SK-N-SH treated with all-trans-retinoic acid at 6 μM for 48 hours (cell line): ENCODE data around the gene ESYT2.

Experiments used
- ATAC-seq: fragments of 200-7000 bp; cut with Tn5 transposase; 3 replicates; pipeline ENCODE4 v1.9.1; 2020; ENCODE audit warnings: mild to moderate bottlenecking, moderate library complexity
- BACH2 ChIP-seq: fragments of 250-450 bp; sonication (Bioruptor Pico); IDR thresholded peaks from 2 replicates; pipeline ENCODE4 v1.9.0; 2021; ENCODE audit warnings: mild to moderate bottlenecking, borderline replicate concordance
- CREB5 ChIP-seq: fragments of 250-450 bp; sonication (Bioruptor Pico); IDR thresholded peaks from 2 replicates; pipeline ENCODE4 v1.5.1; 2020; ENCODE audit warnings: low read depth, mild to moderate bottlenecking, moderate library complexity
- CSDC2 ChIP-seq: fragments of 250-450 bp; sonication (Bioruptor Pico); IDR thresholded peaks from 2 replicates; pipeline ENCODE4 v1.5.0; 2020; ENCODE audit warnings: mild to moderate bottlenecking, moderate library complexity
- CSRNP3 ChIP-seq: fragments of 250-450 bp; sonication (Bioruptor Pico); IDR thresholded peaks from 2 replicates; pipeline ENCODE4 v1.5.1; 2021; ENCODE audit warnings: mild to moderate bottlenecking, moderate library complexity
- ESRRG ChIP-seq: fragments of 250-450 bp; sonication (Bioruptor Pico); IDR thresholded peaks from 2 replicates; pipeline ENCODE4 v1.6.1; 2021; ENCODE audit warnings: mild to moderate bottlenecking
- GLIS3 ChIP-seq: fragments of 250-450 bp; sonication (Bioruptor Pico); IDR thresholded peaks from 2 replicates; pipeline ENCODE4 v1.5.0; 2020; ENCODE audit warnings: mild to moderate bottlenecking, moderate library complexity
- ISL1 ChIP-seq: fragments of 250-450 bp; sonication (Bioruptor Pico); IDR thresholded peaks from 2 replicates; pipeline ENCODE4 v2.1.2; 2022; ENCODE audit warnings: mild to moderate bottlenecking, moderate library complexity
- PATZ1 ChIP-seq: fragments of 250-450 bp; sonication (Bioruptor Pico); IDR thresholded peaks from 2 replicates; pipeline ENCODE4 v1.8.0; 2020; ENCODE audit warnings: mild to moderate bottlenecking, moderate library complexity, borderline replicate concordance
- POU6F1 ChIP-seq: fragments of 250-450 bp; sonication (Bioruptor Pico); IDR thresholded peaks from 2 replicates; pipeline ENCODE4 v1.8.0; 2021; ENCODE audit warnings: low read depth, mild to moderate bottlenecking, moderate library complexity, borderline replicate concordance
- PPARA ChIP-seq: fragments of 250-450 bp; sonication (Bioruptor Pico); IDR thresholded peaks from 2 replicates; pipeline ENCODE4 v1.5.0; 2020; ENCODE audit warnings: mild to moderate bottlenecking, borderline replicate concordance
- RARB ChIP-seq: fragments of 250-450 bp; sonication (Bioruptor Pico); IDR thresholded peaks from 2 replicates; pipeline ENCODE4 v1.8.0; 2021; ENCODE audit warnings: mild to moderate bottlenecking, moderate library complexity
- SNAI2 ChIP-seq: fragments of 250-450 bp; sonication (Bioruptor Pico); IDR thresholded peaks from 2 replicates; pipeline ENCODE4 v1.5.0; 2020; ENCODE audit warnings: mild to moderate bottlenecking, moderate library complexity
- TCF4 ChIP-seq: fragments of 250-450 bp; sonication (Bioruptor Pico); IDR thresholded peaks from 2 replicates; pipeline ENCODE4 v1.8.0; 2021; ENCODE audit warnings: mild to moderate bottlenecking, moderate library complexity, borderline replicate concordance
- TSHZ2 ChIP-seq: fragments of 250-450 bp; sonication (Bioruptor Pico); IDR thresholded peaks from 2 replicates; pipeline ENCODE4 v1.5.0; 2020; ENCODE audit warnings: mild to moderate bottlenecking, moderate library complexity
- ZC3H10 ChIP-seq: fragments of 250-450 bp; sonication (Bioruptor Pico); IDR thresholded peaks from 2 replicates; pipeline ENCODE4 v1.5.1; 2021; ENCODE audit warnings: mild to moderate bottlenecking, moderate library complexity
- ZFP3 ChIP-seq: fragments of 250-450 bp; sonication (Bioruptor Pico); IDR thresholded peaks from 2 replicates; pipeline ENCODE4 v1.5.0; 2020; ENCODE audit warnings: mild to moderate bottlenecking, moderate library complexity
- ZFP30 ChIP-seq: fragments of 450-650 bp; formaldehyde crosslinking; IDR thresholded peaks from 2 replicates; pipeline ENCODE4 v1.5.0; 2022; ENCODE audit warnings: mild to moderate bottlenecking, moderate library complexity
- ZNF565 ChIP-seq: fragments of 450-650 bp; formaldehyde crosslinking; conservative IDR thresholded peaks from 2 replicates; pipeline ENCODE4 v1.5.0; 2020; ENCODE audit warnings: low read depth, mild to moderate bottlenecking, moderate library complexity
- ZNF8 ChIP-seq: fragments of 450-650 bp; formaldehyde crosslinking; IDR thresholded peaks from 2 replicates; pipeline ENCODE4 v1.5.0; 2020; ENCODE audit warnings: mild to moderate bottlenecking, moderate library complexity

The ESYT2 gene

GRCh38 chr7:158724658-158725505 is 104.4 kb downstream of the ESYT2 start:
- TF ChIP-seq ISL1 (CRISPR knock-in tag) (no peak), ZC3H10 (CRISPR knock-in tag) (no peak), GLIS3 (CRISPR knock-in tag) (no peak), CREB5 (CRISPR knock-in tag) (no peak), CSDC2 (CRISPR knock-in tag) (no peak), ZFP3 (CRISPR knock-in tag) (no peak), ESRRG (CRISPR knock-in tag) (no peak), POU6F1 (CRISPR knock-in tag) (no peak), ZNF565 (CRISPR knock-in tag) (no peak), ZNF8 (no peak), ZFP30 (CRISPR knock-in tag) (no peak), PPARA (CRISPR knock-in tag) (no peak), SNAI2 (CRISPR knock-in tag) (no peak), TCF4 (no peak), TSHZ2 (CRISPR knock-in tag) (no peak), PATZ1 (CRISPR knock-in tag) (no peak), BACH2 (no peak)
- ATAC-seq, result peak; percentile 13; the same call in 2 of the 3 replicates

DNA sequence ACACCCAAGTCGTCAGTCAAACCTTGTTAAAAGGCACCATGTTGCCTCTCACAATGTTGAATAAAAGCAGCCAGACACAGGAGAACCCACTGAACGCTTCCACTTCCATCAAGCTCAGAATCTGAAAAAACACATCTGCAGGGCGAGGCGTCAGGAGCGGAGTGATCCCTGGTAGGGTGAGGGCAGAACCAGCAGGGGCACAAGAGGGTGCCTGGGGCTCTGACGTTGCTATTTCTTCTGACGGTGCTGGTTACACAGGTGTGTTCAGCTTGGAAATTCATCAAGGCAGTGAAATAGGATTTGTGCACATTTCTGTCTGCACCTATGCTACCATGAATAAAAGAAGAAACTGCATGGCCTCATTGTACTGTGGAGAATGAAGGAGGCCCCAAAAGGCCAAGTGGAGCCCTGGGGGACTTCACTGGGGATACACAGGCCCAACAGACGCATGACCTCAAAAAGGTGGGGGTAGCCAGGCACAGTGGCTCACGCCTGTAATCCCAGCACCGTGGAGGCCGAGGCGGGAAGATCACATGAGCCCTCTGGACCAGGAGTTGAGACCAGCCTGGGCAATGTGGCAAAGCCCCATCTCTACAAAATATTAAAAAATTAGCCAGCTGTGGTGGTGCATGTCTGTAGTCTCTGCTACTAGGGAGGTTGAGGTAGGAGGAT is 105.5 kb downstream of the ESYT2 start:
- TF ChIP-seq ZNF8 (no peak), ESRRG (CRISPR knock-in tag) (no peak), SNAI2 (CRISPR knock-in tag) (no peak), CSRNP3 (no peak), RARB (CRISPR knock-in tag) (no peak), ZC3H10 (CRISPR knock-in tag) (no peak), CREB5 (CRISPR knock-in tag) (no peak), PPARA (CRISPR knock-in tag) (no peak)
- TF ChIP-seq, all 23 proteins: peak for 0
- no peak for ATAC-seq
